ENCODE measurements around the gene KAT2B. TPM values are rescaled to one million over a fixed set of nuclear protein-coding genes. Genes with fewer than 3 reads are reported as not detected.

The KAT2B gene
- total RNA-seq, 1 donor from 2014 or later: 52.6 TPM

DNA sequence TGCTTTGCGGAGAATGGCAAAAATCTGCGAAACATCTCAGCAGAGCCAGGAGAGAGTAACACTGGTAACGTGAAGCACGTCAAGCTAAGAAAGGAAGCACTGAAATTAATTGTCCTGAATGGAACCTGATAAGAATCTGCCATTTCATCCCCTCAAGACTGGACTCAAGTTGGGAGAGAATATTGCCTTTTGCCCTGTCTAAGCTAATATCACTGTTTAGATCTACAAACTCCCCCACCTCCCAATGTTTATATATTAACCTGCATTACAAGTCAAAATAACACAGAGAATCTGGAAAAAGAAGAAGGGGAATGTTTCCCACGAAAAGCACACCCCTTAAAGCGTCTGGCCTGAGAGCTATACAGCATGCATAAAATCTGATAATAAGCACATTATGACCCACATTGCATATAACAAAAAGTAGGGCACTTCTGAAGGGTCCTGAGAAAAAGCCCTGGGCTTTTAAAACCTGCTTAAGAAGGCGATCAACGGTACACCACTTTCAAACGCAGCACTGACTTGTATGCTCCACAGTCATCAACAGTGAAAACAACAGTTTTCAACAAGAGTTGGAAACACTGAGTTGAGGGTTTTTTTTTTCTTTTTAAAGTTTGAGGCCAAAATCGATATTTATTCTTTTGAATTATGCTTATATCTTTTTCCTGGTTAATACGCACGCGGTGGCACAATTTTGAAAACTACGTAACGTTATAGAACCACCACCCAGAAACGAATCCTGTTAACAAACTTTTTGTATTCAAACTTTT is 1.4 kb upstream of the KAT2B start:
- TF ChIP-seq, protein P1, sequence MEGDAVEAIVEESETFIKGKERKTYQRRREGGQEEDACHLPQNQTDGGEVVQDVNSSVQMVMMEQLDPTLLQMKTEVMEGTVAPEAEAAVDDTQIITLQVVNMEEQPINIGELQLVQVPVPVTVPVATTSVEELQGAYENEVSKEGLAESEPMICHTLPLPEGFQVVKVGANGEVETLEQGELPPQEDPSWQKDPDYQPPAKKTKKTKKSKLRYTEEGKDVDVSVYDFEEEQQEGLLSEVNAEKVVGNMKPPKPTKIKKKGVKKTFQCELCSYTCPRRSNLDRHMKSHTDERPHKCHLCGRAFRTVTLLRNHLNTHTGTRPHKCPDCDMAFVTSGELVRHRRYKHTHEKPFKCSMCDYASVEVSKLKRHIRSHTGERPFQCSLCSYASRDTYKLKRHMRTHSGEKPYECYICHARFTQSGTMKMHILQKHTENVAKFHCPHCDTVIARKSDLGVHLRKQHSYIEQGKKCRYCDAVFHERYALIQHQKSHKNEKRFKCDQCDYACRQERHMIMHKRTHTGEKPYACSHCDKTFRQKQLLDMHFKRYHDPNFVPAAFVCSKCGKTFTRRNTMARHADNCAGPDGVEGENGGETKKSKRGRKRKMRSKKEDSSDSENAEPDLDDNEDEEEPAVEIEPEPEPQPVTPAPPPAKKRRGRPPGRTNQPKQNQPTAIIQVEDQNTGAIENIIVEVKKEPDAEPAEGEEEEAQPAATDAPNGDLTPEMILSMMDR (IDR thresholded peaks at IDR 0.05): no peak
- H3K36me3 ChIP-seq: no peaks in the 10 kb centered on the region
- ATAC-seq (no peak), DNase-seq (no peak)
- peak overlapping the region; percentile 61 for H3K4me3 ChIP-seq
- H3K27me3 ChIP-seq: no peaks in the 10 kb centered on the region
- peak overlapping the region; percentile 93 for H3K27ac ChIP-seq
- H3K4me1 ChIP-seq: peaks cover 34% of the 10 kb centered on the region
- intact Hi-C loops (cut with DNase I): no loop called here
- no peaks in the 10 kb centered on the region for H3K9me3 ChIP-seq

DNA sequence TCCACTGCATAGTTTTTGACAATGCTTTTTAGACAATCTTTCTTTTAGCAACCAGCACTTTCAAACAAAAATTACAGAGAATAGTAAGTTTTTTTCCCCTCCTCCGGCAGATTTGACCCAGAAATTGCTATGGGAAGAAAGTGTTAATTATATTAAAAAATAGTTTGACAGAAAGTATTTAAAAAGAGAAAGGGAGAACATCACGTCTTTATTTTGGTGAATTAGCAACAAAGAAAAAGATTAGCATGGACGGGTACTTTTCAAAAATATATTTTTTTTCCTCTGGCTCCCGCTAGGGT is 831 bp upstream of the KAT2B start:
- peak overlapping the region; percentile 61 for H3K4me3 ChIP-seq
- no peaks in the 10 kb centered on the region for H3K27me3 ChIP-seq
- peak overlapping the region; percentile 93 for H3K27ac ChIP-seq
- no peaks in the 10 kb centered on the region for H3K9me3 ChIP-seq
- H3K4me1 ChIP-seq: peaks cover 39% of the 10 kb centered on the region
- H3K36me3 ChIP-seq: no peaks in the 10 kb centered on the region
- DNase-seq: no peak
- TF ChIP-seq, protein P1 (IDR thresholded peaks at IDR 0.05): no peak
- no peak for ATAC-seq
- intact Hi-C loops (cut with DNase I): no loop called here

DNA sequence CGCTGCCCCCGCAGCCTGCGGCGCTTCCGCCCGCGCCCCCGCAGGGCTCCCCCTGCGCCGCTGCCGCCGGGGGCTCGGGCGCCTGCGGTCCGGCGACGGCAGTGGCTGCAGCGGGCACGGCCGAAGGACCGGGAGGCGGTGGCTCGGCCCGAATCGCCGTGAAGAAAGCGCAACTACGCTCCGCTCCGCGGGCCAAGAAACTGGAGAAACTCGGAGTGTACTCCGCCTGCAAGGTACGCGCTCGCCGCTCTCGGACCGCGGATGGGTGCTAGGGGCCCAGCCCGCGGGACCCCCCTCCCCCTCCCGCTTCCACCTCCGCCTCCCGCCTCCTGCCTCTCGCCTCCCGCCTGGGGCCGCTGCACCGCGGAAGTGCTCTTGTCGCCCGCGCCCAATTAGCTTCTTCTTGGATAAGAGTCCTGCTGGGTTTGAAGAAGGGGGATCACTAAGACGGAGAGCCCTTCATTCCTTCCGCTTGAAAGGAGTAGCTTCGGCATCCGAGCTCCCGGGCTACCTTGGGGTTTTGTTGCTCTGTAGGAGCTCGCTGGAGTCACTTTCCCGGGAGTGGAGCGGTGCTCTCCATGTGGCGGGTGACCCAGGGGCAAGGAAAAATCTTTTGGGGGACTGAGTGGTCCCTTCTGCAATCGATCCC is 426 bp downstream of the KAT2B start:
- Histone ChIP-seq H3K27me3 (no peaks in the 10 kb centered on the region), H3K4me1 (peaks cover 45% of the 10 kb centered on the region), H3K27ac (peak overlapping the region; percentile 93), H3K4me3 (peak overlapping the region; percentile 61), H3K9me3 (no peaks in the 10 kb centered on the region), H3K36me3 (no peaks in the 10 kb centered on the region)
- DNase-seq (peak; percentile 90), ATAC-seq (peak; percentile 68)
- intact Hi-C loops (cut with DNase I): no loop called here
- TF ChIP-seq, protein P1 (IDR thresholded peaks at IDR 0.05): no peak

DNA sequence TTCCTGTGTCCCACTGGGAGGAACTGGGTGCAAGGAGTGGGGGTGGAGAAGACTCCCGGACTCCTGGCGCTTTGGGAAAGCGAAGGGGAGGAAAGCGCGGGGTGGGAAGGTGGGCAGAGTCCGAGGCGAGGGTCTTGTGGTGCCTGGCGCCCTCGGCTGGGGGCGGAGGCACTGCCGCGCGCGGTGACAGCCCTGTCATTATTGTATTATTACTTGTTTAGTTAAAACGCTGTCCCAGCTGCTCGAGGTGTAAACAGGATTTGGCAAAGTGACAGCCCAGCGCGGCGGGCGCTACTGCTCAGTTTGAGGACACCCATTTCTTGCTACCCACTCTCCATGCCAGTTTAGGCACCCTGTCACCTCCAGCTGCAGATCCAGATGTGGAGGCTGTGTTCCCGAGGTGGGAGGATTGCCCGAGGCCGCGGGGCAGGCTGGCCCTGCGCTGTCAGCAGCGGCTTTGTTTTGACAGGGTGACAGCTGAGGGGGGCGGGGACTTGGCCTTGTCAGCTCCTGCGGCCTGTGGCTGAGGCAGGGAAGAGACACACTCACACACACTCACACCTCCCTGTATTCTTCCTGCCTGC is 1.0 kb downstream of the KAT2B start:
- ATAC-seq (peak; percentile 77), DNase-seq (peak; percentile 93)
- H3K36me3 ChIP-seq: no peaks in the 10 kb centered on the region
- intact Hi-C loops (cut with DNase I): no loop called here
- H3K4me3 ChIP-seq: peak overlapping the region; percentile 61
- peak overlapping the region; percentile 93 for H3K27ac ChIP-seq
- H3K4me1 ChIP-seq: peaks cover 45% of the 10 kb centered on the region
- TF ChIP-seq, protein P1 (IDR thresholded peaks at IDR 0.05): no peak
- no peaks in the 10 kb centered on the region for H3K27me3 ChIP-seq
- no peaks in the 10 kb centered on the region for H3K9me3 ChIP-seq

DNA sequence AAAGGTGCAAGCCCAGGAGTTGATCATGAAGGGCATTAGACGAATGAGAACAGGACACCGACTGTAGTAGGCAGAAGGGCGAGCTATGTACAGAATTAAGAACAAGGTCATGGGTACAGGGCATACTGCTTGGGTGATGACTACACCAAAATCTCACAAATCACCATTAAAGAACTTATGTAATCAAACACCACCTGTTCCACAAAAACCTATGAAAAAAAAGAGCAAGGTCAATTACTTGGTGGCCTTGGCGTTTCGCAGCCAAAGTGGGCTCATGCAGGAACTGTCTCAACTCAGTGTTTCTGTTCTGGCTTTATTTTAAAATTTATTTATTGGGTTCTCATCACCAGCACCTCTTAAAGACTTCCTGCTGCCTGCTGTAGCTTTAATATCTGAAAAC is 2.1 kb downstream of the KAT2B start:
- intact Hi-C loops (cut with DNase I): no loop called here
- Histone ChIP-seq H3K27ac (peak overlapping the region; percentile 93), H3K4me3 (no peak overlapping the region), H3K9me3 (no peaks in the 10 kb centered on the region), H3K4me1 (peaks cover 45% of the 10 kb centered on the region), H3K27me3 (no peaks in the 10 kb centered on the region), H3K36me3 (no peaks in the 10 kb centered on the region)
- ATAC-seq (no peak), DNase-seq (no peak)
- TF ChIP-seq, protein P1 (IDR thresholded peaks at IDR 0.05): no peak
